HG02759 (cell line): ENCODE data around the gene ZNF174.

Experiments
- ATAC-seq: cut with Tn5 transposase; IDR thresholded peaks from one replicate; pipeline ENCODE4 v1.9.1; 2021; ENCODE audit warnings: mild to moderate bottlenecking, moderate library complexity; ENCODE audit not compliant: unreplicated experiment

Gene ZNF174

DNA sequence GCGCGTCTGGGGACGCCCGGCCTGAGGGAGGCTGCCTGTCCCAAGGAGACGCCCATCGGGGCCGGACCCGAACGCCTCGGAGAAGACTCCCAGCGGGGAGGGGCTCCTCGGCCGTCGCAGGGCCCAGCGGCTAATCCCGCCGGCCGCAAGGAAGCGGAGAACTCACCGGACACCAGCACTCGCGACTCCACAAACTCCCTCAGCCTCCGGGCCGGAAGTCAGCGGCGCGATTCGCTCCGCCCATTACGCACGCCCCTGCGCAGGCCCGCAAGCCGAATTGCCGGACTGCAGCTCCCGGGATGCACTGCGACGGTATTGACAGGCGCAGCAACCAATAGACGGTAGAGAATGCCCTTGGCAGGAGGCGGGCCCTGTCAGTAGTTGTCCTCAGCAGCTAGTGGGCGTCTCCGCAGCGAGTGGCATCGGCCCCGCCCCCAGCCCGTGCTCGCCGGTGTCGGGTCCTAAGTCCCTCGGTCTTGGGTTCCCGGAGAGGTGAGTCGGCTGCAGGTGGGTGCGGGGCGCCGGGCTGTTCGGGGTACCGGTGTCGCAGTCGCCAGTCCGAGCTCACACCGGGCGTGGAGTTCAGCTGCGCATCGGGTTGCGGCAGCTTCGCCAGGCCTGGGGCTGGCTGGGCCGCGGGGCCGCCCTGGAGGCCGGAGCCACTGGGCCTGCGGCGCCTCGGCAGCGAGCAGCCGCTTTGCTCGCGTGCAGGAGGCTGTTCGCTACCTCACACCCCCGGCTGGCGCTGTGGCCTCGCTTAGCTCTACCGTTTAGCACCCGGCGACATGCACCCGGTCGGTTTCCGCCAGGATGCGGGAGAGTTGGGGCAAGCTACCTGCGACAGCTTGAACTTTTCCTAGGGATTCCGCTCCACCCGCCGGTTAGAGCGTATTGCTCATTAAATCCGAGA, at the start of gene ZNF174, which contains the start of gene ZSCAN32:
Gene ZNF174, plus strand, starts transcription at position 437 of the 910 bp plus-strand sequence. CDS start 790 bp downstream, outside the sequence.
Gene ZSCAN32, minus strand, starts transcription at position 226 of the 910 bp plus-strand sequence. CDS start 3,447 bp downstream, outside the sequence.
- ATAC-seq = peak; percentile 98

DNA sequence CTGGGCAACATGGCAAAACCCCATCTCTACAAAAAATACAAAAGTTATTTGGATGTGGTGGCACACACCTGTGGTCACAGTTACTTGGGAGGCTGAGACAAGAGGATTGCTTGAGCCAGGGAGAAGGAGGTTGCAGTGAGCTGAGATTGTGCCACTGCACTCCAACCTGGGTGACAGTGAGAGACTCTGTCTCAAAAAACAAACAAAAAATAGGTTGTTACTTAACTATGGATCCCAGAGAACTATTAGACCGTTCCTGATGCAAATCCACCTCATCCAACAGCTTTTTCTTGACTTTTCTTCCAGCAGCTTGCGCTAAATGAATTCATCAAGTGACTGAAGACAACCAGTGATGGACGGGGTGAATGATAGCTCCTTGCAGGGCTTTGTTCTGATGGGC, 45.4 kb upstream of the ZNF174 start, which contains the start of gene OR2C1:
Gene OR2C1, plus strand, starts transcription at position 301 of the 400 bp plus-strand sequence. Its CDS starts 52 bp downstream, at position 353.
- ATAC-seq = no peak

DNA sequence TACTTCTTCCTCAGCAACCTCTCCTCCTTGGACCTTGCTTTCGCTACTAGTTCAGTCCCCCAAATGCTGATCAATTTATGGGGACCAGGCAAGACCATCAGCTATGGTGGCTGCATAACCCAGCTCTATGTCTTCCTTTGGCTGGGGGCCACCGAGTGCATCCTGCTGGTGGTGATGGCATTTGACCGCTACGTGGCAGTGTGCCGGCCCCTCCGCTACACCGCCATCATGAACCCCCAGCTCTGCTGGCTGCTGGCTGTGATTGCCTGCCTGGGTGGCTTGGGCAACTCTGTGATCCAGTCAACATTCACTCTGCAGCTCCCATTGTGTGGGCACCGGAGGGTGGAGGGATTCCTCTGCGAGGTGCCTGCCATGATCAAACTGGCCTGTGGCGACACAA, 44.9 kb upstream of the ZNF174 start:
- ATAC-seq = no peak

DNA sequence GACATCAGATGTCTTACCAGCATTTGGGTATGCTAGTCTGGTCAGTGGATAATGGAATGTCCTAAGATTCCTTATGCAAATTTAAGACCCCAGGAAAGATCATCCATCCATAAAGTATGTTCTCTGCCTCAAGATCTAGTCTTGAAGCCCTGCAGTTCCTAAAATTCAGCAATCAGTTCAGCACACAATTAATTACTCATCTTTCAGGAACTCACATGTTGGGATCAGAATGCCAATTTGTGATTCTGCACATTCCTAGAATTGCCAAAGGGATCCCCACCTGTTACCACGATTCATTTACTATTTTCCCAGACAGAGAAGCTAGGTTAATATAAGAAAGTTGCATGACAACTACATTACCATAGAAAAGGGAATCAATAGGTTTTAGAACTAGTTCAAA, 42.1 kb upstream of the ZNF174 start:
- no peak for ATAC-seq

DNA sequence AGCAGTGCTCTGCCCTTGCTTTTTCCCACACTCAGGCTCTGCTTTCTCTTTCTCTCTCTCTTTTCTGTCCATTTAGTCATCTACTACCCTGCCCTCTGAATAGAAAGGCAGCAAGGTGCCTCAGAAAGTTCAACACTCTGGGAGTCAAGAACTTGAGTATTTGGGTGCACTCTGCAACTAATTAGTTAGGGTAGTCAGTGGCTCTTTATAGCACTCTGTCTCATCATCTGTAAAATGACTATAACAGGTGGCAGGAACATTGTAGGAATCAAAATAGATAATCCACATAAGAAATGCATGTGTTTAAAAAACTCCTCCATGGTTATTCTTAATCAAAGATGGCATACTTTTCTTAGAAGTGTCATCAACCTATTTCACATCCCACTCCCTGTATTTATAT, 38.1 kb upstream of the ZNF174 start:
- ATAC-seq = no peak

DNA sequence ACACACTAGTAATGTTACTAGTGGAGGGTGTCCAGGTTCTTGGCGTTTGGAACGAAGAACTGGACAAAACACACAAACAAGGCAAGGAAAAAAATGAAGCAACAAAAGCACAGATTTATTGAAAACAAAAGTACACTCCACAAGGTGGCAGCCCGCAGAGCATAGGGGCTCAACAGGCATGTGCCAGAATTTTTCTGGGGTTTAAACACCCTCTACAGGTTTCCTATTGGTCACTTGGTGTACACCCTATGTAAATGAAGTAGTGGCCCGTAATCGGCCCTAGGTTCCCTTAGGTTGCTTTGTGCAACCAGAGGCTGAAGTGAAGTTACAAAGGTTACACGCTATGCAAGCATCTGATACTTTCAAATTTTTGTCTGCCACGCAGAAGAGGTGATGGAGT, 37.2 kb upstream of the ZNF174 start:
- no peak for ATAC-seq

DNA sequence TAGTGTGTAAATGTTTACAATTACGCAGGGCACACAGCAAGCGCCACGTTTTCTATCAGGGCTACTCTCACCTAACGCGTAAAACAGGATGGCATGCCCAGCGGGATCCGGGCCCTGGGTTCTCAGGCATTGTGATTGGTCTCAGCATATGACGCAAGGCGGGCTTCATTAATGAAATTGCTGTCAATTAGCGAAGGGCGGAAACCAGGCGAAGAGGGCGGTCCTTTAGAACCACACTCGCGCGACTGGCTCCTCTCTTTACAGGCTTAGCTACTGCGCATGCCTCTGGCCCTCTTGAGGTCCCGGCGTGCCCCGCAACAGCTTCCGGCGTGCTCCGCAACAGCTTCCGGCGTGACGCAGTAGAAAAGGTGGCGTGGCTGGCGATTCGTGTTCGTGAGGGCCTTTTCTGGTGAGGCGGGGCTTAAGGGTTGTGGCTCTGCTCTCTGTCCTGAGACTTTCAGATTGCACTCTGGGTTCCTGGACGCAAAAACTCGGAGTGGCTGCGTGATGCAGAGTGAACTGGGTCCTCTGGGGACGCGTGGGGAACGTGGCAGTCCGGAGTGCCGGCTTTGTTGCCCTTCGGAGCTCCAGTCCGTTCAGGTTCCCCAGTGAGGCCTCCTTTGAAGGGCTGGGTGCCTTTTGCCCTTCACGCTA, 36.1 kb upstream of the ZNF174 start:
- peak; percentile 70 for ATAC-seq

DNA sequence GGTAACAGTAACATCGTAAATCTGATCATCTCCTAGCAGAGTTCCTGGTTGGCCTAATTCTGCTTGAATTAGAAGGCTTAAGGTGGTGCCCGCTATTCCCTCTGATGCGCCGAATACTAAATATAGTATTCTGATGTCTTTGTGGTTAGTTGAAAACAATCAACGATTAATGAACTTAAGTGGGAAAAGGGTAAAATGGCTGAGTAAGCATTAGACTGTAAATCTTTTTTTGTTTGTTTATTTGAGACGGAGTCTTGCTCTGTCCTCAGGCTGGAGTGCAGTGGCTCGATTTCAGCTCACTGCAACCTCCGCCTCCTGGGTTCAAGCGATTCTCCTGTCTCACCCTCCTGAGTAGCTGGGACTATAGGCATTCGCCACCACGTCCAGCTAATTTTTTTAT, 31.9 kb upstream of the ZNF174 start:
- ATAC-seq = no peak

DNA sequence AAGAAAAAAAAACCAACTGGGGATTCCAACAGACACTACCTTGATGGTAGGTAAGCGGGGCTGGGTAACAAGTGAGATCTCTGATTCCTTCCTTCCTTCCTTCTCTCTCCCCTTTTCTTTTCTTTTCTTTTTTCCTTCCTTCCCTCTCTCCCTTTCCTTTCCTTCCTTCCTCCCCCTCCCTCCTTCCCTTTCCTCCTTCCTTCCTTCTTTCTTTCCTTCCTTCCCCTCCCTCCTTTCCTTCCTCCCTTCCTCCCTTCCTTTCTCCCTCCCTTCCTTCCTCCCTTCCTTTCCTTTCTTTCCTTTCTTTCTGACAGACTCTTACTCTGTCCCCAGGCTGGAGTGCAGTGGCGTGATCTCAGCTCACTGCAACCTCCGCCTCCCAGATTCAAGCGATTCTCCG, 25.3 kb upstream of the ZNF174 start:
- ATAC-seq = no peak

DNA sequence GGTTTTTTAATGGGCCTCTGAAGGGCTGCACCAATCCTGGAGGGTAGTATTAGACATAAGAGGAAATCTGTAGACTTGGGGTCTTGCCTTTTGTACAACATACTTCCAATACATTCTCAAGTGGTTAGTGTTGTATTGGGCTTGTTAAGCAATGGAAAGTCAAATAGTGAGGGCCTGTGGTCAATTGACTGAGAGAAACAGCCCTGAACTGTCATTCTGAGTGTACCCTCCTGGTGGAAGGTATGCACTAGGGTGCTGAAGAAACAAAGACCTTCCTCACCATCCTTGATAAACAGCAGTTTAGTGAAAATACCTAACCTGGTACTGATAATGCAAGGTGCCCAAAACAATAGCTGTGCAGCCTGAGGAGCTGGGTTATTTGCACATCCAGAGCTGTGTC, 23.1 kb upstream of the ZNF174 start:
- ATAC-seq = no peak

DNA sequence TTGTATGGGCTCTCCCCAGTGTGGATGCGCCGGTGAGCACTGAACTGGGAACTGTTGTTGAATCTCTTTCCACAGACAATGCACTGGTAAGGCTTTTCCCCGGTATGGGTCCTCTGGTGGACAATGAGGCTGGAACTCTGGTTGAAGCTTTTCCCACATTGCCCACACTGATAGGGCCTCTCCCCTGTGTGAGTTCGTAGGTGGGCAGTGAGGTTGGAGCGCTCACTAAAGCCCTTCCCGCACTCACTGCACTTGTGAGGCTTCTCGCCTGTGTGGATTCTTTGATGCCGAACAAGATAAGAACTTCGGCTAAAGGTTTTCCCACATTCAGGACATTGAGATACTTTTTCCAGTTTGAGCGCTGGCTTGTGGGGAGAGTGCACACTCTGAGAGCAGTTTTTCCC, 18.0 kb upstream of the ZNF174 start:
- no peak for ATAC-seq

DNA sequence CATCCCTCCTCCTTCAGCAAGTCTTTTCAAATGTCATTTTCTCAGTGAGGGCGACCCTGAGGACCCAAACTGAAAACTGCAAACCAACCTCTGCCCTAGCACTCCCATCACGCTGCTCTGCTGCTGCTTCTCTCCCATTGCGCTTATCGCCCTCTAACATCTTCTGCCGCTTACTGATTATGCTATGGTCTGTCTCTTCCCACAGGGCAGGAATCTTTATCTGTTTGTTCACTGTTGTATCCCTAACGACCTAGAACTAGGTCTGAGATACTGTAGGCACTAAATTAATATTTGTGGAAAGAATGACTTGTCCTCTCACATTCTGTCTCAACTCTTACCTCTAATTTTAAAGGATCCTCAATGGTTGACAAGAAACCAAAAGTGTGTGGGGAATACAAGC, 12.7 kb upstream of the ZNF174 start:
- ATAC-seq = no peak

DNA sequence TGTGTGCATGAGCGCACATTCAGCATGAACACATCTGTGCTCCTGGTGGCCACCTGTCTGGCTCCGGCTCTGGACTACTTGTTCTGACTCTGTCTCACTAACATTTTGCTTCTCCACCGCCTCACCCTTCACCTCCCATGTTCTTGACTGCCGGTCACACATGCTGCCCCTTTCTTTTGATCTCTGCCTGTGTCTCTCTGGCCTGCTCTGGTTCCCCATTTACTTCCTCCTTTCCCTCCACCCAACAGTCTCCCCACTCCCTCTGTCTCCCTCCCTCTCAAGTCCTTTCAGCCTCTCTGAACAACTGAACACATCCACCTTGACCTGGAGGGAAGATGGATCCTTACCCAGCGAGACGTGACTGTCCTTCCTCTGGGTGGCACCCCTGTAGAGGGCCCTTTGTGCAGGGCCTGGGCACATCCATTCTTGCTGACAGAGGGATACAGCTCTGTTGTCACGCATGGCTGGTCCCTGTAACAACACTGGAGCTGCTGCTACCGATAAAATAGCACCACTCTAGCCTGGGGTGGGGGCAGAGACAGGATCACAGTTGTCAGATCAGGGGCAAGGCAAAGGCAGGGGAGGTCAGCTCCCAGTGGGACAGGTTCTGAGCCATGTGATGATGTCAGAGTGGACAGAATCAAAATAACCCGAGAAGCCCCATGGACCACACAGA, 11.2 kb upstream of the ZNF174 start:
- ATAC-seq = no peak

DNA sequence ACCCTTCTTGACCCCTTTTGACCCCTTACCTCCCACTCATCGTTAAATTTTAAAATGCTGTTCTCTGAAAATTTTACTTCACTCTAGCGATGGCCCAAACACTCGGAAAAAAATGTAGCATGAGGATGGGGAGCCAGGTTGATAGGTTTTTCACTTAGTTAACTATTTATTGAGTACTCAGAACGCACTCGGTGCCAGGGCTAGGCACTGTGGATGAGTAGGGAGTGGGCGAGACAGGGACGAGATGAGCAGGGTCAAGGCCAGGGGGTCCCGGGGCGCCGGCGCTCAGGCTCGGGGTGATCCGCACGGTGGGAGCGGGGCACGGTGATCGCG, 603 bp upstream of the ZNF174 start:
- no peak for ATAC-seq

DNA sequence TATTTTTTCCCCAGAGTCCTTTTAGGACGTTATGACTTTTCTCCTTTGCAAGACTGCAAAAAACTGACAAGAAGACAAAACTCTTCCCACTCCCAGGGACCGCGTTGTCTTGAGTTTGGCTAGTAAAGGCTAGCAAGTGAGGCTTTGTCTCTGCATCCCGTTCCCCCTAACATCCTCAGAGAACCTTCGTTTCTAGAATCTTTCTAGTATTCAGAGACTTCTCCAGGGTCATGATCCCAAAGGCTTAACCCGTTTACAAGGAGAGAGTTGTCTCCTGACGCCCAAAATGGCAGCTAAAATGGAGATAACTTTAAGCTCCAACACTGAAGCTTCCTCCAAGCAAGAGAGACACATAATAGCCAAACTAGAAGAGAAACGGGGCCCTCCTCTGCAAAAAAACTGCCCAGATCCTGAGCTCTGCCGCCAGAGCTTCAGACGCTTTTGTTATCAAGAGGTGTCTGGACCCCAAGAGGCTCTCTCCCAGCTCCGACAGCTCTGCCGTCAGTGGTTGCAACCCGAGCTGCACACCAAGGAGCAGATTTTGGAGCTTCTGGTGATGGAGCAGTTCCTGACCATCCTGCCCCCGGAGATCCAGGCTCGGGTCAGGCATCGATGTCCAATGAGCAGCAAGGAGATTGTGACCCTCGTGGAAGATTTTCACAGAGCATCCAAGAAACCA, 843 bp downstream of the ZNF174 start:
- no peak for ATAC-seq

DNA sequence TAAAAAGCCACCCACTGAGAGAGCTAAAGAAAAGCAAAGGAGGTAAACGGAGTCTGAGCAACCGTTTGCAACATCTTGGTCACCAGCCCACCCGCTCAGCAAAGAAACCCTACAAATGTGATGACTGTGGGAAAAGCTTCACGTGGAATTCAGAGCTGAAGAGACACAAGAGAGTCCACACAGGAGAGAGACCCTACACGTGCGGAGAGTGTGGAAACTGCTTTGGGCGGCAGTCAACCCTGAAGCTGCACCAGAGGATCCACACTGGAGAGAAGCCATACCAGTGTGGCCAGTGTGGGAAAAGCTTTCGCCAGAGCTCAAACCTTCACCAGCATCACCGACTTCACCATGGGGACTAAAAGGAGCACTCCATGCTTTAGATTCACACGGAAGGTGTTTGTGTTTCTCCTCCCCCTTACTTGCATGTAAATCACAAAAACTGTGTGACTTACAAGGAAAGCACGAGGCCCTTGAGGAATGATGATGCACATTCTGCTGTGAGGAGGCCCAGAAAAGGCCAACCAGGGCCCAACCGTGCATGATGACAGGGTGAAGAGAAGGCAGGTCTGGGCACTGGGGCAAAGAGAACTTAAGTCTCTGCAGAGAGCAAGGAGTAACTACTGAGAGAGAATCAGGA, 7.7 kb downstream of the ZNF174 start:
- no peak for ATAC-seq

DNA sequence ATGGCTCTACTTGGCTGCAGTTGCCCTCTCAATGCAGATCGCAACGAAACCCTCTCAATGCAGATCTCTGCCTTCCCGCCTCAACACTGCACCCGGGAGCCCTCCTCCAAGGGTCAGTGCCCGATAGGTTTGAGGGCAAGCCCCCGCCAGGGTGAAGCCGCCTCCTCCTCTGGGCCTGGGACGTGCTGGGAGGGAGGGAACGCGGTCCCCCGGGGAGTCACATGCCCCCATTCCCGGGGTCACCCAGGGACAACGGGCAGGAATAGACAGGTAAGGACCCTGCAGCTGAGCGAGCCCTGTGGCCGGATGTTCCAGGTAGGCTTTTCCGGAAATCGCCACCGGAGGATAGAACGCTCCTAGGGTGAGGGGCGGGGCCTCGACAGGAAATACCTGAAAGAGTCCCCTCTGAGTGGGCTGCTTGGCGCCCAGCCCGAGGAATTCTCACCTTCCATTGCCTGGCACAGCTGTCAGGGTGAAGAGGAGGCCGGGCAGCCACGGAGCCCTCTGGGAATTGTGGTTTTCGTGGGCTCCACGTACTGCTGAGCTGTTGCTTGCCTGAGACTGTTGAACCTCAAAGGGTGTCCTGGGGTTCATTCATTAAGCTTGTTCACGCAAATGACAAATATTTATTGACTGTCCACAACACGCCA, 12.8 kb downstream of the ZNF174 start:
- ATAC-seq = no peak

DNA sequence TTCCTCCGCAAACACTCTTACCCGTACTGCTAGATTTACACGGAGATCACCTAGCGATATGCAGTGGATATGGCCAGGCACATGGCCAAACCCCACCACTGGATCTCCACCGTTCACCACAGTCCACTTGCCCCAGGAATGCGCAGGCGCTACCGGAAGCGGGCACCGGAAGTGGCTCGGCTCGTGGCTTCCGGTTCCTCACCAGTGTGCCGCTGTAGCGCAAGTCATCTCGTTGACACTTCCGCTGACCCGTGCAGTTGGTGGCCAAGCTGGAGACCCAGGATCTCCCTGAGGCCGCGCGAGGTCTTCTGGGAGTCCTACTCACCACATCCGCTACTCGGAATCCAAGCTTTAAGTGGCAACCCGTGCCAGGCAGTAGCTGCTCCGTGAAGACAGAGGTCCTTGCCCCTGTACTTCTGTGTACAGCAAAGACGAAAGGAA, 30.8 kb downstream of the ZNF174 start:
- no peak for ATAC-seq

DNA sequence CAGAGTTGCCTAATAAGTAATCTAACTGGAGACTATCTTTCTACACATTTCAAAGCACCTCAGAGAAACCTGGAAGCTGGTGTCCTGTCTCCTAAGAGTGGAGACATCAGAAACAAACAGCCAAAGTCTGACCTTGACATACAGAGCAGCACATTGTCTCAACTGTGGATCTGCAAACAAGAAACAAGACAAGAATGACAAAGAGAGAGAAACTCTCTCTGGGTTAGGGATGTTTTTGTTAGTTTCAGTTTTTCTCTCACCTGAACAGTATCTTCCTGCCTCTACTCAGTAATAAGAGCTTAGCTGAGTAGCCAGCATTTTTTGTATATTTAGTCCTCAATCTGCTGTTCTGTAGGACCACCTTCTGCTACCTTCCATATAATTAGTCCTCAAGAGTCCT, 33.4 kb downstream of the ZNF174 start:
- no peak for ATAC-seq

DNA sequence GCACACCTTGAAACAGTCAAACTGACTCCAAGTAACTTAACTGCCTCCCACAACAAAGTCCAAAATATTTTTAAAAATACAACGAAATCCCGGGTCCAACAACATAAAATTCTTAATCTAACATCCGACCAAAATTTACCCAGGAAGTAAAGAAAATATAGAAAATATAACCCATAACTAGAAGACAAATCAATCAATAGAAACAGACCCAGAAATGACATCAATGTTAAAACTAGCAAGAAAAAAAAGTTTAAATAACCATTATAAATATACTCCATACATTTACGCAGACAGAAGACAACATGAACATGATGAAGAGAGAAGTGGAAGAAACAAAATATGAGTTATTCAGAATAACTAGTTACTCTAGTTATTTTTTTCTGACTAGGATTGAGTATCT, 38.6 kb downstream of the ZNF174 start:
- no peak for ATAC-seq
